ENCODE measurements around the gene EXT2. TPM values are rescaled to one million over a fixed set of nuclear protein-coding genes. Genes with fewer than 3 reads are reported as not detected.

EXT2 gene
- total RNA-seq, 1 experiment from 2014 or later = 42.9 TPM

GRCh38 chr11:44223238-44223637, 127.8 kb downstream of the EXT2 start:
- no peaks in the 10 kb centered on the region for H3K4me1 Mint-ChIP-seq
- H2BK120ac ChIP-seq (ENCODE audit: low read depth, low read length, poor library complexity, severe bottlenecking) = no peak overlapping the region
- H2AK5ac ChIP-seq (ENCODE audit: insufficient read length, low read length) = no peak overlapping the region
- H2BK20ac ChIP-seq (ENCODE audit: low read depth, low read length, poor library complexity, severe bottlenecking) = no peak overlapping the region
- no peak overlapping the region for H4K91ac ChIP-seq (ENCODE audit: insufficient read length, low read depth, low read length)
- no peaks in the 10 kb centered on the region for H3K27me3 ChIP-seq (ENCODE audit: insufficient read depth, low read length)
- no peak for TF ChIP-seq CTCF (conservative IDR thresholded peaks at IDR 0.05)
- no peaks in the 10 kb centered on the region for H3K36me3 Mint-ChIP-seq (ENCODE audit: insufficient read depth in 1 of 3, low read depth in 3 of 3)
- H3K4me2 ChIP-seq (ENCODE audit: insufficient read depth, insufficient read length, low read length) = no peak overlapping the region
- H3K23me2 ChIP-seq (ENCODE audit: insufficient read length, low read depth, low read length, poor library complexity, severe bottlenecking) = no peaks in the 10 kb centered on the region
- H3K9ac ChIP-seq (ENCODE audit: extremely low read depth, insufficient read length, low read length) = no peak overlapping the region
- H4K5ac ChIP-seq (ENCODE audit: insufficient read length, low read depth, low read length) = no peak overlapping the region
- no peaks in the 10 kb centered on the region for H3K9me3 ChIP-seq (ENCODE audit: control insufficient read depth, low read depth, low read length)
- no peak overlapping the region for H3K27ac Mint-ChIP-seq
- no peak overlapping the region for H3T11ph ChIP-seq (ENCODE audit: low read length)
- H3K4me3 Mint-ChIP-seq = no peak overlapping the region
- H2BK5ac ChIP-seq (ENCODE audit: insufficient read length, low read length) = no peak overlapping the region
- no peaks in the 10 kb centered on the region for H3K79me2 ChIP-seq (ENCODE audit: insufficient read depth, low read length)
- H3K27ac ChIP-seq (ENCODE audit: insufficient read length, low read depth, low read length) = no peak overlapping the region
- H2AFZ ChIP-seq (ENCODE audit: low read length) = no peak overlapping the region
- no peaks in the 10 kb centered on the region for H3K27me3 Mint-ChIP-seq (ENCODE audit: low read depth)
- H3K4ac ChIP-seq (ENCODE audit: low read depth, low read length) = no peak overlapping the region
- no peak overlapping the region for H3K23ac ChIP-seq (ENCODE audit: insufficient read length, low read depth, low read length)
- no peak overlapping the region for H2BK12ac ChIP-seq (ENCODE audit: insufficient read length, low read depth, low read length)
- H4K20me1 ChIP-seq (ENCODE audit: control insufficient read depth, insufficient read depth, insufficient read length) = no peaks in the 10 kb centered on the region
- no peak overlapping the region for H3K18ac ChIP-seq (ENCODE audit: insufficient read length, low read depth, low read length)
- no peak overlapping the region for H3K14ac ChIP-seq (ENCODE audit: insufficient read depth, low read length)
- no peaks in the 10 kb centered on the region for H3K4me1 ChIP-seq (ENCODE audit: insufficient read depth, low read length)
- H3K79me1 ChIP-seq (ENCODE audit: insufficient read depth, low read depth, low read length, poor library complexity, severe bottlenecking) = no peaks in the 10 kb centered on the region
- no peak for DNase-seq
- H2BK15ac ChIP-seq (ENCODE audit: low read depth, low read length) = no peak overlapping the region
- H3K56ac ChIP-seq (ENCODE audit: insufficient read length, low read depth, low read length) = no peak overlapping the region
- H4K8ac ChIP-seq (replicated peaks; ENCODE audit: insufficient read length, low read depth, low read length) = no peak overlapping the region
- H3K9me3 Mint-ChIP-seq = no peaks in the 10 kb centered on the region
